Thoracic aorta (tissue), 2 donors: ENCODE measurements around the gene EPHA5. TPM values are rescaled to one million over a fixed set of nuclear protein-coding genes. Genes with fewer than 3 reads are reported as not detected.

Source experiments
- ATAC-seq: fragments of 150-250 bp; one replicate; pipeline ENCODE4 v1.8.0; 2017; ENCODE audit warnings: low read depth; ENCODE audit not compliant: insufficient number of reproducible peaks, low FRiP score
- DNase-seq: peaks from one replicate; pipeline ENCODE4 v3.0.0-alpha.2; 2020; ENCODE audit warnings: low spot score
- H3K27ac ChIP-seq, 2 donors: fragments of 200-600 bp; sonication (generic); 1 replicate in 1 of 2; 2 replicates in 1 of 2; pipeline ENCODE4 v1.5.1; 2016; ENCODE audit warnings: mild to moderate bottlenecking in 2 of 2, moderate library complexity in 2 of 2
- H3K27me3 ChIP-seq: fragments of 200-600 bp; sonication (generic); replicated peaks from 2 replicates; pipeline ENCODE4 v1.6.0; 2016; ENCODE audit warnings: mild to moderate bottlenecking; ENCODE audit not compliant: insufficient read depth
- H3K36me3 ChIP-seq: fragments of 200-600 bp; sonication (generic); one replicate; pipeline ENCODE4 v1.5.1; 2016
- H3K4me1 ChIP-seq, 2 donors: fragments of 200-600 bp; sonication (generic); 1 replicate in 1 of 2; 2 replicates in 1 of 2; pipeline versions ENCODE4 v1.5.1 to v1.6.0; 2016; ENCODE audit warnings: low read depth in 2 of 2, mild to moderate bottlenecking in 1 of 2; ENCODE audit not compliant: control insufficient read depth in 1 of 2
- H3K4me3 ChIP-seq: fragments of 200-600 bp; sonication (generic); 2 replicates; pipeline ENCODE4 v1.5.1; 2016; ENCODE audit warnings: mild to moderate bottlenecking
- H3K9me3 ChIP-seq: fragments of 200-600 bp; sonication (generic); 2 replicates; pipeline ENCODE4 v1.5.1; 2016
- total RNA-seq, 2 donors: library from RNA; depleted of rRNA; stranded (reverse); fragments of >200 nt; gene quantifications; one replicate each; pipeline versions ENCODE4 v1.1.0 to v1.2.3, GENCODE V29; 2016
- TF ChIP-seq, protein P1 (sequence below): fragments of 200-600 bp; sonication (generic); IDR thresholded peaks from one replicate; pipeline ENCODE4 v1.5.1; 2019; ENCODE audit warnings: antibody characterized with exemption

EPHA5 gene
- total RNA-seq, 2 donors from 2014 or later, result 0.27 to 0.92 TPM

DNA sequence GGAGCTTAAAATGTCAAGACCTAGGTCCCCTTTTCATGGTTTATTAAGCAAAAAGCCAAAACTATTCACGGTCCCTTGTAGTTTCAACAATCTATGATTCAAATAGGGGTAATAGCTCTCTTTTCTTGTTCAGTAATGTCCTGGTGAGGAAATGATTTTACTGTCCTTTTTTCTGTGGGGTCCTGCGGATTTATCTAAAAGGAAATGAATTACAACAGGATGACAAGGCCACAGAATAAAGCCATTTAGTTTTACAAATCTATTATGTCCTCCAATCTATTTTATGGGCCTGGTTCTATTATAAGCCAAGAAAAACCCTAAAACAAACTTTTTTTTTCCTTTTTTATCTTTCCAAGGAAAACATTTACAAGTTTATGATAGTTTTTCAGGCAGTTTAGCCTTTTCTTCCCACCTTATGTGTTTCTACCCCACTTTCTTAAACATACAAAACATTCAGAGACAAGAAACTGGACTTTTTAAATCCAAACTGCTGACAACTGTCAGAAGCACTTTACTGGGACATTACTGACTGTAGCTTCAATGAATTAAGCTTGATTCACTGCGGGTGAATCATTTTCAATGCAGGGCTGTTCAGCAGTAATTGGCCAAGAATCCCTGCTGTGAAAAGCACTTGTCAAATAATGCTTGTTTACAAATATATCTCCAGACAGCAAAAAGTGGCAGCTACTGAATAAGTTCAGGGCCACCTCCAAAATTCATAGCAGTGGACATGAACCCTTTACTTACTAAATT, 4.3 kb downstream of the EPHA5 start:
- no peaks in the 10 kb centered on the region for H3K9me3 ChIP-seq
- no peak for ATAC-seq

DNA sequence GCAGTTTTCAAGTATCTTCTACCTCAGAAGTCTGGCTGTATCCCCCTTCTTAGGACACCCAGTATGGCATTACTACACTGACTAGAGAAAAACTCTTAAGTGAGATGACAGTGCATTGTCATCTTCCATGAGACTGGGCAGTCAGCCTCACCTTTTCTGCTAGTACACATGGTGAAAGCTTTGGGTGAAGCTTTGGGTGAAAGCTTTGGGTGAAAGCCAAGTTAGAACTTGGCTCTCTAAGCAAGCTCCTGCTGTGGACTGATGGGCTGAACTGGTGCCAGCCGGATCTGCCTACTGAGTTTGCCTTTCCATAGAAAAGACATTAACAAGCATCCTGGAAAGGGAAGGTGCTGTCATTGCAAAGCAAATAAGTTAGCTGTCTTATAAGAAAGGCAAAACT, 8.8 kb downstream of the EPHA5 start:
- H3K27me3 ChIP-seq, result peaks cover 5% of the 10 kb centered on the region
- no peak overlapping the region for H3K27ac ChIP-seq
- TF ChIP-seq, protein P1, sequence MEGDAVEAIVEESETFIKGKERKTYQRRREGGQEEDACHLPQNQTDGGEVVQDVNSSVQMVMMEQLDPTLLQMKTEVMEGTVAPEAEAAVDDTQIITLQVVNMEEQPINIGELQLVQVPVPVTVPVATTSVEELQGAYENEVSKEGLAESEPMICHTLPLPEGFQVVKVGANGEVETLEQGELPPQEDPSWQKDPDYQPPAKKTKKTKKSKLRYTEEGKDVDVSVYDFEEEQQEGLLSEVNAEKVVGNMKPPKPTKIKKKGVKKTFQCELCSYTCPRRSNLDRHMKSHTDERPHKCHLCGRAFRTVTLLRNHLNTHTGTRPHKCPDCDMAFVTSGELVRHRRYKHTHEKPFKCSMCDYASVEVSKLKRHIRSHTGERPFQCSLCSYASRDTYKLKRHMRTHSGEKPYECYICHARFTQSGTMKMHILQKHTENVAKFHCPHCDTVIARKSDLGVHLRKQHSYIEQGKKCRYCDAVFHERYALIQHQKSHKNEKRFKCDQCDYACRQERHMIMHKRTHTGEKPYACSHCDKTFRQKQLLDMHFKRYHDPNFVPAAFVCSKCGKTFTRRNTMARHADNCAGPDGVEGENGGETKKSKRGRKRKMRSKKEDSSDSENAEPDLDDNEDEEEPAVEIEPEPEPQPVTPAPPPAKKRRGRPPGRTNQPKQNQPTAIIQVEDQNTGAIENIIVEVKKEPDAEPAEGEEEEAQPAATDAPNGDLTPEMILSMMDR, result no peak
- ATAC-seq, result no peak
- H3K4me3 ChIP-seq, result no peak overlapping the region
- no peaks in the 10 kb centered on the region for H3K9me3 ChIP-seq
- no peak for DNase-seq
- H3K36me3 ChIP-seq, result no peaks in the 10 kb centered on the region
- H3K4me1 ChIP-seq, result no peaks in the 10 kb centered on the region

More for the DNA sequence above, 4.3 kb downstream of the EPHA5 start:
- Histone ChIP-seq H3K36me3 (no peaks in the 10 kb centered on the region), H3K27me3 (peaks cover 12% of the 10 kb centered on the region), H3K4me3 (no peak overlapping the region), H3K4me1 (peaks cover 16 to 37% of the 10 kb centered on the region in 2 donors), H3K27ac (no peak overlapping the region)
- TF ChIP-seq, protein P1, result no peak
- DNase-seq, result no peak

DNA sequence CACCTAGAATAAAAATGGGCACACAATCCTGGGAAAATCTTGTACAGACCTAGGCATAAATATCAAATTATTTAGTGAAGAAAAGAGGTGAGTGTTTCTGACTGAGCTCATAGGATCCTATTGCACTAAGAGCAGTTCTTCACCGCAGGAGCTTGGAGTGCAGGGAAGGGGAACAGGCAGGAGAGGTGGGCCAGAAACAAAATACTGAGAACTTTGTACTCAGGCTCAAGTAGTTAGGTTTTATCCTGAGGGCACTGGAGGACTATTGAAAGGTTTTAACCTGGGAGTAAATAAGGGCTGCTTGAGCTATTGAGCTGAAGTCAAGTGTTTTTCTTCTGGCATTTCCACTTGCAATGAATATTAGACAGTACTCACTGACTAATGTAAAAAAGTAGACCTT, 12.2 kb downstream of the EPHA5 start:
- no peaks in the 10 kb centered on the region for H3K36me3 ChIP-seq
- H3K4me1 ChIP-seq, result no peaks in the 10 kb centered on the region
- H3K4me3 ChIP-seq, result no peak overlapping the region
- H3K27me3 ChIP-seq, result no peaks in the 10 kb centered on the region
- TF ChIP-seq, protein P1, result no peak
- ATAC-seq (no peak), DNase-seq (no peak)
- H3K27ac ChIP-seq, result no peak overlapping the region
- no peaks in the 10 kb centered on the region for H3K9me3 ChIP-seq

DNA sequence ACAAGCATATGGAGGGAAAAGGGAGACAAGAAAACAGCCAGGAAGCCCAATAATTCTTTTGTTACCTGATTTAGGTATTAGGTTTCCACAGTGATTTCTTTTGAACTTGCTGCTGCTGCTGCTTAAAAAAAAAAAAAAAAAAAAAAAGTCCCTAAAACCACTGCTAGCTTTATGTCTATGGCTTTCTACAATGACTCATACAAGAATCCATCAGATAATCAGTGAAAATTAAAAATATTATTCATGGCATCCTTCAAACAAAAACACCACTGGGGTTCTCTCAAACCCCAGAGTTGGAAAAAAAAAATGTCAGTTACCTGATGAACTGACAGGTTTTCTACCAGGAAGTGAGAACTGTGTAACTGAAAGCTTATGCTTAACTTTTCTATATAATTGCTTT, 14.3 kb downstream of the EPHA5 start:
- ATAC-seq (no peak), DNase-seq (no peak)

DNA sequence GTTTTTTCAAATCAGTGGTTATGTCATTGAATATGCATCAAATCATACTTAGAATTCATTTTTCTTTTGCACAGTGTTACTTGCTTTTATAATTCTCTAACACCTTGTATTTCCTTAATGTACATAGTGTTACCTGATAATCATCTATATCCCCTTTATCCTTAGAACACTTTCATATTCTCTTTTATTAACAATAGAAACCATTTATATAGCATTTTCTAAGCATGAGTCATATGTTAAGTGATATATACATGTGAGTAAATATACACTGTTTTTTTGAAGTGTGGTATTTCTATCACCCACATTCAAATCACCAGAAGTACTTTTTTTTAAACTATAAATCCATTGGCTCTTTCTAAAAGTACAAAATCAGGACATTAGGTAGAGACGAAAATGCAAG, 15.3 kb downstream of the EPHA5 start:
- Histone ChIP-seq H3K4me3 (no peak overlapping the region), H3K4me1 (no peaks in the 10 kb centered on the region), H3K36me3 (no peaks in the 10 kb centered on the region), H3K27ac (no peak overlapping the region), H3K9me3 (no peaks in the 10 kb centered on the region), H3K27me3 (no peaks in the 10 kb centered on the region)
- ATAC-seq (no peak), DNase-seq (no peak)
- TF ChIP-seq, protein P1, result no peak

More for the DNA sequence above, 14.3 kb downstream of the EPHA5 start:
- H3K4me3 ChIP-seq, result no peak overlapping the region
- no peaks in the 10 kb centered on the region for H3K27me3 ChIP-seq
- no peak overlapping the region for H3K27ac ChIP-seq
- no peaks in the 10 kb centered on the region for H3K9me3 ChIP-seq
- H3K4me1 ChIP-seq, result no peaks in the 10 kb centered on the region
- TF ChIP-seq, protein P1, result no peak
- H3K36me3 ChIP-seq, result no peaks in the 10 kb centered on the region
